HG03571 (cell line): ENCODE results near the gene DNAH9.

Experiments
- ATAC-seq: cut with Tn5 transposase; IDR thresholded peaks from one replicate; pipeline ENCODE4 v1.9.1; 2021; ENCODE audit not compliant: unreplicated experiment

The DNAH9 gene

GRCh38 chr17:11598274-11599221, at the start of gene DNAH9:
TSS of gene DNAH9 (plus strand) at chr17:11598470. CDS start at chr17:11598499, 29 bp downstream.
- ATAC-seq, result no peak

GRCh38 chr17:11550431-11550830, 47.8 kb upstream of the DNAH9 start:
- no peak for ATAC-seq

GRCh38 chr17:11551442-11551841, 46.8 kb upstream of the DNAH9 start:
- ATAC-seq, result no peak

- ATAC-seq, result no peak
Observed at GRCh38 chr17:11553135-11553534, 45.1 kb upstream of the DNAH9 start.

GRCh38 chr17:11554042-11554441, 44.2 kb upstream of the DNAH9 start:
- ATAC-seq, result no peak

GRCh38 chr17:11554542-11554941, 43.7 kb upstream of the DNAH9 start:
- no peak for ATAC-seq

GRCh38 chr17:11555530-11555929, 42.7 kb upstream of the DNAH9 start:
- ATAC-seq, result no peak

GRCh38 chr17:11557727-11558452, 40.4 kb upstream of the DNAH9 start:
- ATAC-seq, result no peak

- ATAC-seq, result no peak
Observed at GRCh38 chr17:11558681-11559234, 39.5 kb upstream of the DNAH9 start.

GRCh38 chr17:11559601-11560000, 38.7 kb upstream of the DNAH9 start:
- ATAC-seq, result no peak

GRCh38 chr17:11561281-11561680, 37.0 kb upstream of the DNAH9 start:
- no peak for ATAC-seq

- ATAC-seq, result no peak
Observed at GRCh38 chr17:11561702-11562101, 36.6 kb upstream of the DNAH9 start.

GRCh38 chr17:11564589-11565380, 33.5 kb upstream of the DNAH9 start:
- ATAC-seq, result no peak

- no peak for ATAC-seq
Observed at GRCh38 chr17:11565591-11565990, 32.7 kb upstream of the DNAH9 start.

GRCh38 chr17:11578998-11579397, 19.3 kb upstream of the DNAH9 start:
- ATAC-seq, result no peak

GRCh38 chr17:11580677-11581076, 17.6 kb upstream of the DNAH9 start:
- no peak for ATAC-seq

GRCh38 chr17:11582217-11582616, 16.1 kb upstream of the DNAH9 start:
- no peak for ATAC-seq

GRCh38 chr17:11583306-11583992, 14.8 kb upstream of the DNAH9 start:
- ATAC-seq, result no peak

- no peak for ATAC-seq
Observed at GRCh38 chr17:11589716-11590115, 8.6 kb upstream of the DNAH9 start.

- ATAC-seq, result no peak
Observed at GRCh38 chr17:11601661-11602060, 3.4 kb downstream of the DNAH9 start.
